GM13976 (cell line): Measurements from ENCODE around the gene FFAR4.

Experiments used
- DNase-seq: peaks from one replicate; pipeline ENCODE4 v3.0.0; 2012; ENCODE audit warnings: low spot score
- in situ Hi-C: fragments of 300-500 bp; cut with MboI; formaldehyde crosslinking; loops from one replicate; pipeline ENCODE4 v1.12.0; 2022; ENCODE audit warnings: low sequenced_read_pairs, mixed read lengths, inconsistent platforms; ENCODE audit not compliant: unreplicated experiment
- TF ChIP-seq, protein P1 (sequence below): IDR thresholded peaks from 2 replicates; pipeline ENCODE4 v1.5.1; 2012; ENCODE audit warnings: borderline replicate concordance, mild to moderate bottlenecking; ENCODE audit not compliant: insufficient read depth; ENCODE audit errors: extremely low read depth, missing control alignments, control extremely low read depth

Gene FFAR4

DNA sequence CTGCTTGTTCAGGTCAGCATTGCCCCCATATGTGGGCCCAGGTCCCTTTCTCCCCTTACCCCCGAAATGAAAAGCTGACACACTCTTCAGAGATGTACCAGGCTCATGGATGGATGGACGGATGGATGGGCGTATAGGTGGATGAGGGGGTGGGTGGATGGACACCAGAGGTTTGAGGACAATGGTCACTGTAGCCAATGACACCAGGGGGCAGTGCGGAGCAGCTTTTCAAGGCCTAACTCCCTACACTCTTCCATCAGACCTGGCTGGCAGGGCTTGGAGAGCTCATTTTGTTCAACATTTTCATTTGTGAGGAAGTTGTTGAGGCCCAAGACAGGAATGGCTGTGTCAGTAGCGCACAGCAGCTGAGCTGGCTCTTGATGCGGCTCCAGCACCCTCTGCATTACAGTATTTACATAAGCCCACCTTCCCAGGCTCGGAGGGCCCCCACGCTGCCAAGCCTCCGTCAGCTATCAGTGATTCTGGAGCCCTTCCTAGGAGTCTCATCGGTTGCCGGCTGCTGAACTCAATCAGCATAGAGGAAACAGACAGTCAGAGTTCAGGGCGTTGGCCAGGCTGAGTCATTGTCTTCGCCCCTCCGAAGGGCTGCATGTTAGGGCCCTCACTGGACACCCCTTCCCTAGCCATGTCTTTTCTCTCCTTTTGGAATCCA is 11.6 kb upstream of the FFAR4 start:
- DNase-seq = peak; percentile 75
- in situ Hi-C loops = no loop called here
- TF ChIP-seq, protein P1, sequence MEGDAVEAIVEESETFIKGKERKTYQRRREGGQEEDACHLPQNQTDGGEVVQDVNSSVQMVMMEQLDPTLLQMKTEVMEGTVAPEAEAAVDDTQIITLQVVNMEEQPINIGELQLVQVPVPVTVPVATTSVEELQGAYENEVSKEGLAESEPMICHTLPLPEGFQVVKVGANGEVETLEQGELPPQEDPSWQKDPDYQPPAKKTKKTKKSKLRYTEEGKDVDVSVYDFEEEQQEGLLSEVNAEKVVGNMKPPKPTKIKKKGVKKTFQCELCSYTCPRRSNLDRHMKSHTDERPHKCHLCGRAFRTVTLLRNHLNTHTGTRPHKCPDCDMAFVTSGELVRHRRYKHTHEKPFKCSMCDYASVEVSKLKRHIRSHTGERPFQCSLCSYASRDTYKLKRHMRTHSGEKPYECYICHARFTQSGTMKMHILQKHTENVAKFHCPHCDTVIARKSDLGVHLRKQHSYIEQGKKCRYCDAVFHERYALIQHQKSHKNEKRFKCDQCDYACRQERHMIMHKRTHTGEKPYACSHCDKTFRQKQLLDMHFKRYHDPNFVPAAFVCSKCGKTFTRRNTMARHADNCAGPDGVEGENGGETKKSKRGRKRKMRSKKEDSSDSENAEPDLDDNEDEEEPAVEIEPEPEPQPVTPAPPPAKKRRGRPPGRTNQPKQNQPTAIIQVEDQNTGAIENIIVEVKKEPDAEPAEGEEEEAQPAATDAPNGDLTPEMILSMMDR = peak; percentile 55

DNA sequence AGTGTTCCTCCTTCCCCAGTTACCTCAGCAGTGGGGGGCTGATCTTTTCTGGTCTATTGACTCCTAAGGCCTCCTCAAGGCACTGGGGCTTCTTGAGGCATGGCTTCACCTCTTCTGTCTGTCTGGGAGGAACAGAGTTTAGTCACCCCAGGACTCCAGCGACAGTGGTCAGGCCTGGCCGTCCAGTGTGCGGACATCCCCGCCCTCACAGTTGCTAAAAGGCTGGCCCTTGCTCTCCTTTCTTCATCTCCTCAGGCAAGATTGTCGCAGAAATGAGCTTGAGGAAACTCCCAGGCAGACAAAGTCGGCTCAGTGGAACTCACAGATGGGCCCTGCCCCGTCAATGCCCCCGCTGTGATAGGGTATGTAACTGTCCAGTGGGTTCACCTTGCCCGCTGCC is 7.0 kb upstream of the FFAR4 start:
- TF ChIP-seq, protein P1 = no peak
- in situ Hi-C loops = no loop called here
- no peak for DNase-seq

DNA sequence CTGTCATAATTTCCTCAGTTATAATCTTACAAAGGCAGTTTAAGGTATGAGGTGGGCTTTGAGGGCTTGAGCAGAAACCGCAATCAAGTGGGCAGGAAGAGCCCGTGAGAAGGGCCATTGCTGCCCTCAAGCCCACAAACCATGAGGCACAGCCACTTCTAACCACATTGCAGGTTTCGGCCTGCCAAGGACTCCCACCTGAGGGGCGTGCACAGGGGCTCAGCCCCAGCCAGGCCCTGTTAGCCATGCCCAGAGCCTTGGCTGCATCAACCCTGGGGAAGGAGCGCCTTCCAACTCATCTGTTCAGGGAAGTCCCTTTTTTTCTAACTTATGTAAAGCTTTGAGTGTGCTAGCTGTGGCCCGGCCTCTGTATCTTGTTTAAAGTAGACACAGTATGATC is 5.9 kb upstream of the FFAR4 start:
- in situ Hi-C loops = no loop called here
- TF ChIP-seq, protein P1 = no peak
- no peak for DNase-seq

DNA sequence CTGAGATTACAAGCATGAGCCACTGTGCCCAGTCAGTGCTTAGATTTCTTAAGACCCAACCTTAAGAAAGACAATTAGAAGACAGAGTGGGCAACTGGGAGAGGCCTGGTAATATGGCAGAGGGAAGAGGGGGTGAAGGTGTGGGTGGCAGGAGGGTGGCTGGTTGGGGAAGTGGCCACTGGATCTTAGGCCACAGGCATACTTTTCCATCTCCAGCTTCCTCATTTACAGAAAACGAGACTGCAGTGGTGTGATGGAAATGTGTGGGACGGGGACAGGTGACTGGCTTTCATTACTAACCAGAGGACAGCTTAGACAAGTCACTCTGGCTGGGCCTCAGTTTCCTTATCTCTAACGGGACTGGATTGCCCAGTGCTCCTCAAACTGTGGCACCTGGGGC is 1.0 kb upstream of the FFAR4 start:
- TF ChIP-seq, protein P1 = no peak
- no peak for DNase-seq
- in situ Hi-C loops = no loop called here

DNA sequence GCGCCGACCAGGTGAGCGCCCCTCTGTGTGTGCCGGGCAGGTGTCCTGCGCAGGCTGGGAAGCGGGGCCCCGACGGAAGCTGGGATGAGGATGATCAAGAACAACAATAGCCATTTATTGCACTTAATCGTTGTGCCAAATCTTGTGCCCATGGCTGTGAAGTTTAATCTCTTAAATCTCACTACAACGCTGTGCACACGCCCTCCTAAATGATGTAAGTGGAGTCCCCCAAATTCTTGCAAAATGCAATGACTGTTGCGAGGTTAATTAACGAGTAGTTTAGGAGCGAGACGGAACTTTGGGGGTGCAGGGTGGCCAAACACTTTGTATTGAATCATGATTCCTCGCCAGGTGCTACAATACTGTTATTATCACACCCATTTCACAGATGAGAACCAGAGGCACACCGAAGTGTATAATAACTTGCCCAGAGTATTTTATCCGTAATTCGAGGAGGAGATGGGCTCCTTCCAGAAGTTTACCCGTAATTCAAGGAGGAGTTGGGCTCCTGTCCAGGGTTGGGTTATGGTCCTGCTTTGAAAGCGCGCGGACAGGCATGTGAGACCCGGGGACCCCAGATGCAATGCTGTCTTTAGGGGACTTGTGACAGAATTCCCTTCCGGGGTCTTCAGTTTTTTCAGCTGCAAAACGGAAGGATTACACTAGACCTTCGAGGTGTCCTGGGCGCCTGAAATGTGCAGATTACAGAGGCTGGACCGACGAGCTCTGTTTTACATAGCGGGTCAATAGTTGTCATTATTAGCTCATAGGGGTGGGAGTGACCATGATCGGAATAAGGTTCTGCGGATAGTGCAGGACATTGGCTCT is 1.0 kb downstream of the FFAR4 start:
- TF ChIP-seq, protein P1 = no peak
- in situ Hi-C loops = no loop called here
- DNase-seq = no peak

DNA sequence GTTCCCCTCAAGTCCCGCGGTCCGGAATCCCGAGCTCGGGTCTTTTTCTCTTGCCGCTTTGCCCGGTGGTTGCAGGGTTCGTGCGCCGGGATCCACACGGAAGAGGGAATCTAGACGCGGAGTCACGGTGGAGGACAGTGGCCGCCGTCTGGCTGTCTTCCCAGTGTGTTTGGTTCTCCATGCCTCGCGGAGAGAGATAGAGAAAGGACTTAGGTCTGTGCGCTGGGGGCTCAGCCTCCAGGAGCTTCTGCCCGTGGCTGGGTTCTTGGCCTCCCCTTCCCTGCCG is 1.6 kb downstream of the FFAR4 start:
- no peak for DNase-seq
- TF ChIP-seq, protein P1 = no peak
- in situ Hi-C loops = no loop called here
